ENCODE measurements around the gene TPK1. TPM values are rescaled to one million over a fixed set of nuclear protein-coding genes. Genes with fewer than 3 reads are reported as not detected.

TPK1 gene
- total RNA-seq, 1 donor from 2014 or later = 14.5 TPM

GRCh38 chr7:144796919-144797318, 38.9 kb downstream of the TPK1 start:
- no peaks in the 10 kb centered on the region for H3K9me3 ChIP-seq (ENCODE audit: low read depth)
- H3K36me3 ChIP-seq = no peaks in the 10 kb centered on the region
- H3F3A ChIP-seq (ENCODE audit: low read depth) = no peaks in the 10 kb centered on the region
- H3K9me3 Mint-ChIP-seq = peaks cover 9% of the 10 kb centered on the region
- no peaks in the 10 kb centered on the region for H3K27me3 ChIP-seq
- H3K27ac ChIP-seq = no peak overlapping the region
- TF ChIP-seq CTCF (IDR thresholded peaks at IDR 0.05) (no peak), EZH2 (IDR thresholded peaks at IDR 0.05) (no peak), EZH2phosphoT487 (IDR thresholded peaks at IDR 0.05) (no peak)
- no peaks in the 10 kb centered on the region for H4K20me1 ChIP-seq (ENCODE audit: low read depth)
- H3K9ac ChIP-seq = no peak overlapping the region
- DNase-seq (ENCODE audit: low spot score) = no peak
- no peaks in the 10 kb centered on the region for H3K79me2 ChIP-seq (ENCODE audit: low read depth)
- no peaks in the 10 kb centered on the region for H3K4me1 ChIP-seq
- no peaks in the 10 kb centered on the region for H3K27me3 Mint-ChIP-seq (ENCODE audit: insufficient read depth, low read depth)
- no peak overlapping the region for H3K4me3 Mint-ChIP-seq
- no peak overlapping the region for H2AFZ ChIP-seq (replicated peaks)
- no peaks in the 10 kb centered on the region for H3K4me1 Mint-ChIP-seq
- H3K4me3 ChIP-seq = no peak overlapping the region
- H3K36me3 Mint-ChIP-seq = no peaks in the 10 kb centered on the region
- H3K27ac Mint-ChIP-seq = no peak overlapping the region
- no peak overlapping the region for H3K4me2 ChIP-seq

DNA sequence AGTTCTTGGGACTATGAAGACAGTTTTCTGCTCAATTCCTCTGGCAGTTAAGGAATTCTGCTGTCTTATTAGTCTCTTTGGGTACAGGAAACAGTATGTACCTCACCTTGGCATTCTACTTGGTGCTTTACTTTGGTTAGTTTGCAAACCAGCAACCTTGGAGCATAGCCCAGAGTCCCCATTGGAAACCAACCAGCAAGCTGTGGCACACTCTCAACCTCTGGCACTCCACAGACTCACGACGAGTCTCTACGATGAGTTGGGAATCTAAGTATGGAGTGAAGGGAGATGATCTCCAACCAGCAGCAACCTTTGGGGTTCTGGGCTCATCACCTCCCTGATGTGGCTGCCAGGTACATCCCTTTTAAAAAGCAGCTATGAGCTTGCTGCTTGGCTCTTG, 43.8 kb downstream of the TPK1 start:
- Mint-ChIP-seq H3K36me3 (no peaks in the 10 kb centered on the region), H3K27me3 (ENCODE audit: insufficient read depth, low read depth) (no peaks in the 10 kb centered on the region), H3K9me3 (no peaks in the 10 kb centered on the region), H3K4me3 (no peak overlapping the region), H3K27ac (no peak overlapping the region), H3K4me1 (no peaks in the 10 kb centered on the region)
- H3K9me3 ChIP-seq (ENCODE audit: low read depth) = no peaks in the 10 kb centered on the region
- no peak overlapping the region for H3K9ac ChIP-seq
- no peak overlapping the region for H3K4me2 ChIP-seq
- no peak for DNase-seq (ENCODE audit: low spot score)
- H3K4me1 ChIP-seq = no peaks in the 10 kb centered on the region
- no peaks in the 10 kb centered on the region for H3K36me3 ChIP-seq
- no peak overlapping the region for H3K27ac ChIP-seq
- H3F3A ChIP-seq (ENCODE audit: low read depth) = no peaks in the 10 kb centered on the region
- H3K79me2 ChIP-seq (ENCODE audit: low read depth) = no peaks in the 10 kb centered on the region
- H3K27me3 ChIP-seq = no peaks in the 10 kb centered on the region
- H3K4me3 ChIP-seq = no peak overlapping the region
- H4K20me1 ChIP-seq (ENCODE audit: low read depth) = no peaks in the 10 kb centered on the region
- H2AFZ ChIP-seq (replicated peaks) = no peak overlapping the region
- no peak for TF ChIP-seq EZH2 (IDR thresholded peaks at IDR 0.05)
- no peak for TF ChIP-seq CTCF (IDR thresholded peaks at IDR 0.05)
- no peak for TF ChIP-seq EZH2phosphoT487 (IDR thresholded peaks at IDR 0.05)

GRCh38 chr7:144791488-144791887, 44.4 kb downstream of the TPK1 start:
- Histone ChIP-seq H2AFZ (replicated peaks) (no peak overlapping the region), H4K20me1 (ENCODE audit: low read depth) (no peaks in the 10 kb centered on the region), H3F3A (ENCODE audit: low read depth) (no peaks in the 10 kb centered on the region), H3K36me3 (no peaks in the 10 kb centered on the region), H3K4me2 (no peak overlapping the region), H3K79me2 (ENCODE audit: low read depth) (no peaks in the 10 kb centered on the region), H3K4me1 (no peaks in the 10 kb centered on the region), H3K27me3 (no peaks in the 10 kb centered on the region), H3K9ac (no peak overlapping the region), H3K27ac (no peak overlapping the region), H3K4me3 (no peak overlapping the region), H3K9me3 (ENCODE audit: low read depth) (no peaks in the 10 kb centered on the region)
- TF ChIP-seq CTCF (IDR thresholded peaks at IDR 0.05) (no peak), EZH2phosphoT487 (IDR thresholded peaks at IDR 0.05) (no peak), EZH2 (IDR thresholded peaks at IDR 0.05) (no peak)
- no peak for DNase-seq (ENCODE audit: low spot score)
- Mint-ChIP-seq H3K27ac (no peak overlapping the region), H3K36me3 (no peaks in the 10 kb centered on the region), H3K27me3 (ENCODE audit: insufficient read depth, low read depth) (no peaks in the 10 kb centered on the region), H3K4me1 (no peaks in the 10 kb centered on the region), H3K4me3 (no peak overlapping the region), H3K9me3 (no peaks in the 10 kb centered on the region)

All from neural progenitor cell (in vitro differentiated cells).